Left lobe of liver (tissue), 2 donors: ENCODE measurements around the gene CACNA1C. TPM values are rescaled to one million over a fixed set of nuclear protein-coding genes. Genes with fewer than 3 reads are reported as not detected.

ENCODE experiments used
- ATAC-seq: fragments of 200-7000 bp; cut with Tn5 transposase; one replicate; pipeline ENCODE4 v1.9.1; 2020; ENCODE audit warnings: mild to moderate bottlenecking, moderate library complexity
- DNase-seq: peaks from one replicate; pipeline ENCODE4 v3.0.0-alpha.2; 2020; ENCODE audit warnings: low spot score
- total RNA-seq: library from RNA; stranded (reverse); gene quantifications from one replicate; pipeline ENCODE4 v1.2.1, GENCODE V29; 2021
- donor health status: DM: no; HTN: no; CAD: no; lungs with moderate emphysema.
- donor health status: DM: no; HTN: yes; CAD: no.

CACNA1C gene
- total RNA-seq, 1 donor from 2014 or later, result 0.83 TPM

- ATAC-seq (no peak), DNase-seq (no peak)
Measured at GRCh38 chr12:2460051-2460670, 407.4 kb downstream of the CACNA1C start.

- no peak for DNase-seq
Measured at GRCh38 chr12:2461046-2461445, 408.3 kb downstream of the CACNA1C start.

GRCh38 chr12:2461645-2462044 is 408.9 kb downstream of the CACNA1C start:
- ATAC-seq, result no peak

More at GRCh38 chr12:2461046-2461445, 408.3 kb downstream of the CACNA1C start:
- ATAC-seq, result no peak

GRCh38 chr12:2462087-2462486 is 409.3 kb downstream of the CACNA1C start:
- DNase-seq (no peak), ATAC-seq (no peak)

More at GRCh38 chr12:2461645-2462044, 408.9 kb downstream of the CACNA1C start:
- no peak for DNase-seq

- DNase-seq, result no peak
- ATAC-seq, result no peak
Measured at GRCh38 chr12:2463719-2464118, 410.9 kb downstream of the CACNA1C start.

GRCh38 chr12:2465681-2466080 is 412.9 kb downstream of the CACNA1C start:
- ATAC-seq, result no peak
- no peak for DNase-seq

- DNase-seq (no peak), ATAC-seq (no peak)
Measured at GRCh38 chr12:2466211-2466610, 413.4 kb downstream of the CACNA1C start.

GRCh38 chr12:2467447-2468195 is 414.8 kb downstream of the CACNA1C start:
- DNase-seq (no peak), ATAC-seq (no peak)

- ATAC-seq (no peak), DNase-seq (no peak)
Measured at GRCh38 chr12:2475984-2476383, 423.2 kb downstream of the CACNA1C start.

GRCh38 chr12:2477009-2477766 is 424.4 kb downstream of the CACNA1C start:
- ATAC-seq (no peak), DNase-seq (no peak)

- DNase-seq (no peak), ATAC-seq (peak; percentile 23)
Measured at GRCh38 chr12:2479851-2480535, 427.2 kb downstream of the CACNA1C start.

- DNase-seq (no peak), ATAC-seq (no peak)
Measured at GRCh38 chr12:2481346-2481745, 428.6 kb downstream of the CACNA1C start.

GRCh38 chr12:2481951-2482350 is 429.2 kb downstream of the CACNA1C start:
- ATAC-seq (no peak), DNase-seq (no peak)

- ATAC-seq (no peak), DNase-seq (no peak)
Measured at GRCh38 chr12:2482938-2483660, 430.3 kb downstream of the CACNA1C start.

- ATAC-seq (no peak), DNase-seq (no peak)
Measured at GRCh38 chr12:2483713-2484112, 430.9 kb downstream of the CACNA1C start.

GRCh38 chr12:2484141-2484776 is 431.5 kb downstream of the CACNA1C start:
- DNase-seq, result no peak
- ATAC-seq, result no peak

- ATAC-seq (no peak), DNase-seq (no peak)
Measured at GRCh38 chr12:2485681-2486080, 432.9 kb downstream of the CACNA1C start.

GRCh38 chr12:2486796-2487195 is 434.0 kb downstream of the CACNA1C start:
- no peak for DNase-seq
- ATAC-seq, result no peak

GRCh38 chr12:2487278-2487677 is 434.5 kb downstream of the CACNA1C start:
- DNase-seq, result no peak
- ATAC-seq, result no peak

- no peak for DNase-seq
- no peak for ATAC-seq
Measured at GRCh38 chr12:2488131-2488530, 435.3 kb downstream of the CACNA1C start.
